Activated CD4-positive, CD25-positive, alpha-beta regulatory T cell treated with anti-CD3 and anti-CD28 coated beads, Interleukin-2, amount 50 U/mL, for 72 hours (primary cell): ENCODE data around the gene FAM187B.
"Not testable (repeated sequence)": the region's sequence is repeated elsewhere in the genome, so short reads cannot be mapped to it uniquely, and the experiment has no call there.

ENCODE experiments used
- DNase-seq: peaks from one replicate; pipeline ENCODE4 v3.0.0; 2021

Gene FAM187B

DNA sequence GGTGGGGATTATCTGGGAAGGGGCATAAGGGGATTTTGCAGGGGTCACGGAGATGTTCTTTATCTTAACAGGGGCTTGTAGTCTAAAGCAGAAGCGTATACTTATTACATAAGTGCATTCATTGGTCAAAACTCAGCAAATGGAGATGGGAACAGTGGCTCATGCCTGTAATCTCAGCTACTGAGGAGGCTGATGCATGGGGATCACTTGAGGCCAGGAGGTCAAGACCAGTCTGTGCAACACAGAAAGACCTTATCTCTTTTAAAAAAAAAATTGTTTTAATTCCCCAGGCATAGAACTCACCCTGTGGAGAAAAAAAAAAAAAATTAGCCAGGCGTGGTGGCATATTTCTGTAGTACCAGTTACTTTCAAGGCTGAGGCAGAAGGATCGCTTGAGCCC, 18.9 kb downstream of the FAM187B start:
- DNase-seq, result no peak

GRCh38 chr19:35208121-35208520, 20.4 kb downstream of the FAM187B start:
- DNase-seq, result no peak

- no peak for DNase-seq
Observed at GRCh38 chr19:35207391-35207871, 21.1 kb downstream of the FAM187B start.

GRCh38 chr19:35206855-35207254, 21.7 kb downstream of the FAM187B start:
- DNase-seq, result no peak

DNA sequence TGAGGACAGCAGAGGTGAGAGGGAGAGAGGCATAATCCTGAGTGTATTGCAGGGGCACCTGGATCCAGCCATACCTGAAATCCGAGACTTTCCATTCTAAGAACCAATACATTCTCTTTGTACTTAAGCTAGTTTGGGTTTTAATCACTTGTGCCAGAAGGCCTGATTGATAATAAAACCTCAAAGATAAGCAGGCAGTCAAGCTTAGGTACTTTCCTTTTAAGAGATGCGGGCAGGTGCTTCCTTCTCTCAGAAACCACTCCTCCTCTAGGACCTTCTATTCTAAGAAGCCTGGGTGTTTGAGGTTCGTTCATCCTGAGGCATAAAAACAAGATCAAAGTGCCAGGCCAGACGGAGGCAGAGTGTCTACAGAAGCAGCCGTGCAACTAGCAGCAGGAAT, 22.2 kb downstream of the FAM187B start:
- DNase-seq, result no peak

DNA sequence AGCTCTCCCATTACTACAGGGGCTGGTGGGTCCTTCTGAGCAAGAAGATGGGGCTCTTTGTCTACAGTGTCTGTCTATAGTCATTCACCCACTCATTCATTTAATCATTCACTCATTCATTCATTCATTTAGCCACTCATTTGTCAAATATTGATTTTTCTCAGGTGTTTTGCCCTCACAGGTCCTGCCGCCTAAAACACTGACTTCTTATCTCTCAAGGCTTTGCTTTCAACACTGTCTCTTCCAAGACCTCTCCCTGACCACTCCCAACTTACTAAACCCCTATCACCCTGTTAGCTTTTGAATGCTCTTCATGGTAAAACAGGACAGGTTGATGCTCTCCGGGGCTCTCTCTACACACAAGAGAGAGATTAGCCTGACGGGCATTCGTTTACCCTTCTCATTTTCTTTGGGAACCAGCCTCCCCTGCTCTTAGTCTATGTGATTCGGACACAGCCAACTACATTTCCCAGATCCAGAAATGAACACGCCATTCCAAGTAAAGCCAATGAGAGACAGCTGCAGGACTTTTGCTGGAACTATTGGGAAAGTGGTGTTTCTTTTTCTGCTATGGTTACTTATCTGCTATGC, 22.7 kb downstream of the FAM187B start:
- DNase-seq, result no peak

GRCh38 chr19:35204799-35205732, 23.5 kb downstream of the FAM187B start:
- DNase-seq, result no peak

GRCh38 chr19:35202722-35203688, 25.5 kb downstream of the FAM187B start:
- no peak for DNase-seq

DNA sequence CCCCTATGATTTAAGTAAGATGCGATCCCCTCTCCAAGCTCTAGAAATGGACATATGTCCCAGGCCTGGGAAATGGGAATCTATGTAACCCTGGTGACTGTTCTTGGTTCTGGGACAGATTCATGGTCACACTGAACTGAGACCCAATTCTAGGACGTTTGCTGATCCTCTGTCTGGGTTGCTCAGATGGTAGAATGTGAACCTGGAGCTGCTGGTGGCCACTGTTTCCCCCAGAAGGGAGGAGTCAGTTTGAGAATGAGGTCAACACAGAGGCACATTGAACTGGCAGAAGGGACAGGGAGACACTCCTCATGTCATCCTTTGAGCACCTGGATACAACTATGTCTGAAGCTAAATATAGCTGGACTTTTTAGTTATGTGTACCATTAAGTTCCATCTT, 29.1 kb downstream of the FAM187B start:
- no peak for DNase-seq

- not testable (repeated sequence) for DNase-seq
Observed at GRCh38 chr19:35196861-35197260, 31.7 kb downstream of the FAM187B start.

DNA sequence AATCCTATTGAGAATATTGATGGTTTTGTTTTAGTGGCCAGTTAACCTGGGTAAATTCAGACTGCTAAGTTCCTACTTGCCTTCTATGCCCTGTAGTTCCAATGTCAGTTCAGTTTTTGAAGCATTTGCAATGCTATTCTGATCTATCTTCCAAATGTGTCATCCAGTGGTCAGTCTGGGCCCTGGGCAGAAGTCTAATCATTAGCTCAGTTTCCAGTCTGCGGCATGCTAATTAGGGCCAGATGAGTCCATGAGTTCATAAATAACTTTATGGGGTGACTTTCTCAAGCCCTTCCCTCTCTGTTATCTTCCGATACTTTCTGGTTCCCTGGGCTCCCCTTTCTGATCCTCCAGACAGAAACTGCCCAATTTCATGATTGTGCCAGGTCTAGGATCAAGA, 32.7 kb downstream of the FAM187B start:
- no peak for DNase-seq

DNA sequence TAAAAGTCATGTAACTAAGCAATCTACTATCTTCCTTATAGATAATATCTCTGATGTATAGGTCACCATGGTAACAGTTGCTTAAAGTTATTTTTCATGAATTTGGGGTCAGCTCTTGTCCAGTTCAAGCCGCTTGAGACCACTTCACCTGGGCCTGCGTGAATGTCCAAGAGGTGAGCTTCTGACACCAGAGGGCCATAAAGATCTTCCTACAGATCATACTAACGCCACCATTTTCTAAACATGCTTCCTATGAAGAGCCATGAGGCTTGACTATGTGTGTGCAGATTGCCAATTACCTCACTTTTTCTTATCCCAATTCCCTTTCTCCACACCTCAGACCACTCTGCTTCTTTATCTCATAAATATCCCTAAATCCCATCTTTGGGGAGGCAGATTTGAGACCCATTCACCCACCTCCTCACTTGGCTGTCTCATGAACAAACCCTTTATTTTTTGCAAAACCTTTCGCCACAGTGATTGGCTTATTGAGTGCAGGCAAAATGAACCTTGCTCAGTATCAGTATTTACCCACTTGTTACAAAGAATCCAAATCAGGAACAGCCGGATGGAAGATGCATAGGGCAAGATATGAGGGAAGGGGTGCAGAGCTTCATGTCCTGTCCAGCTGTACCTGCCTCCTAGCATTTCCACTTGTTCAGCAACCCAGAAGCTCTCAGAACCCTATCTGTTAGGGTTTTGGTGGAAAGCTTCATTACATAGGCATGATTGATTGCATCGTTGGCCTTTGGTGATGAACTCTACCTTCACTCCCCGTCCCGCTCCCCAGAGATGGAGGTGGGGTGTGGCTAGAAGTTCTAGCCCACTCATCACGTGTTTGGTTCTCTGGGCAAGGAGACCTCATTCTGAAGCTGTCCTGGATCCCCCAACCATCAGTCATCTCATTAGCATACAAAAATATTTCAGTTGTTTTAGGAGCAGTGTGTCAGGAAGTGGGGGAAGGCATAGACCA, 34.2 kb downstream of the FAM187B start:
- no peak for DNase-seq

DNA sequence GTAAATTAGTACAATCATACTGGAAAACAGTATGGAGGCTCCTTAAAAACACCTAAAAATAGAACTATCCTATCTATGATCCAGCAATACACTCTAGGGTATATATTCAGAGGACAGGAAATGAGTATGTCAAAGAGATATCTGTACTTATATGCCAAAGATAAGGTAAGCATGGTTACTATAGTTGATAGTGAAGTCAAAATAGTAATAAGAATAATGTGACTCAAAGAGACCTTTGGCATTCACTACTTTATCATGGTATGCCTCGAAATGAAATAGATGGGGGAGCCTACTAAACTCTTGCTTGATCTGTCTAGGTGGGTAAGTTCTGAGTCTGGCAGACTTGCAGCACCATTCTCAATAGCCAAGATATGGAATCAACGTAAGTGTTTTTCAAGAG, 43.7 kb downstream of the FAM187B start:
- no peak for DNase-seq

DNA sequence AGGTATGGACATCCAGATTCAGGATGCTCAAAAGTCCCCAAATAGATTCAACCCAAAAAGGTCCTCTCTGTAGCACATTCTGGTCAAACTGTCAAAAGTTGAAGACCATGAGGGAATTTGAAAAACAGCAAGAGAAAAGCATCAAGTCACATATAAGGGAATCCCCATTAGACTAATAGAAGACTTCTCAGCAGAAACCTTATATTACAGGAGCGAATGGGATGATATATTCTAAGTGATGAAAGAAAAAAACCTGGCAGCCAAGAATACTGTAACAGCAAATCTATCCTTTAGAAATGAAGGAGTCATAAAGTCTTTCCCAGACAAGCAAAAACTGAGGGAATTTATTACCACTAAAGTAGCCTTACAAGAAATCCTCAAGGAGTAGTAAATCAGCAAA, 44.3 kb downstream of the FAM187B start:
- DNase-seq, result no peak

DNA sequence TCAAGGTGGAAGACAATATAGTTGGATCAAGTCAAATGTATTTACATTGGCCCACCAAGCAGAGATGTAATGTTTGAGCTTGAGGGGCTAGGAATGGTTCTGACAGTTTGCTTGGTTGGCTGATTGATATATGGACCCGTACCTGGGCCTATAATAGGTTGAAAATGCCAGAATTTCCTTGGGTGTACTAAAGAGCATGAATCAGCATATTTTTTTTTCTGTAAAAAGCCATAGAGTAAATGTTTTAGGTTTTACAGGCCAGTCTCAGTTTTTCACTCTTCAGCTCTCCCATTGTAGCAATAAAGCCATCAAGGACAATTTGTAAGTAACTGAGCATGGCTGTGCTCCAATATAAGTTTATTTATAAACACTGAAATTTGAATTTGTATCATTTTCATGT, 47.2 kb downstream of the FAM187B start:
- no peak for DNase-seq

- no peak for DNase-seq
Observed at GRCh38 chr19:35179830-35180229, 48.7 kb downstream of the FAM187B start.

DNA sequence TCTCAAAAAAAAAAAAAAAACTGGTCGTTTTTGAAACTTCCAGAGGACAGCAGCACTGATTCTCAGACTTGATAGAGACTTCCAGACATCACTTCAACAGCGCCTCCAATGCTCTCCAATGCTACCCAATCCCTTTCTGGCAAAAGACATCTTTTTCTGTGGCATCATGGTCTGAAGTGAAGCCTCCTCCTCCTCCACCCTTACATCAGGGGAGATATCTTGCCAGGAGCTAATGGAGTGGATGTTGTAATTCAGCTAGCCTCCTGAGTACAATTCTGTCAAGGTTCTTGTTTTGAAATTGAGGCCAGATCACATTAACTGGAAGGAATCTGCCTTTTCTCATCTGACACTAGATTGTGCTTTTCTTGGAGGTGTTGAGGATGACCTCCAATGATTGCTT, 49.8 kb downstream of the FAM187B start:
- no peak for DNase-seq

DNA sequence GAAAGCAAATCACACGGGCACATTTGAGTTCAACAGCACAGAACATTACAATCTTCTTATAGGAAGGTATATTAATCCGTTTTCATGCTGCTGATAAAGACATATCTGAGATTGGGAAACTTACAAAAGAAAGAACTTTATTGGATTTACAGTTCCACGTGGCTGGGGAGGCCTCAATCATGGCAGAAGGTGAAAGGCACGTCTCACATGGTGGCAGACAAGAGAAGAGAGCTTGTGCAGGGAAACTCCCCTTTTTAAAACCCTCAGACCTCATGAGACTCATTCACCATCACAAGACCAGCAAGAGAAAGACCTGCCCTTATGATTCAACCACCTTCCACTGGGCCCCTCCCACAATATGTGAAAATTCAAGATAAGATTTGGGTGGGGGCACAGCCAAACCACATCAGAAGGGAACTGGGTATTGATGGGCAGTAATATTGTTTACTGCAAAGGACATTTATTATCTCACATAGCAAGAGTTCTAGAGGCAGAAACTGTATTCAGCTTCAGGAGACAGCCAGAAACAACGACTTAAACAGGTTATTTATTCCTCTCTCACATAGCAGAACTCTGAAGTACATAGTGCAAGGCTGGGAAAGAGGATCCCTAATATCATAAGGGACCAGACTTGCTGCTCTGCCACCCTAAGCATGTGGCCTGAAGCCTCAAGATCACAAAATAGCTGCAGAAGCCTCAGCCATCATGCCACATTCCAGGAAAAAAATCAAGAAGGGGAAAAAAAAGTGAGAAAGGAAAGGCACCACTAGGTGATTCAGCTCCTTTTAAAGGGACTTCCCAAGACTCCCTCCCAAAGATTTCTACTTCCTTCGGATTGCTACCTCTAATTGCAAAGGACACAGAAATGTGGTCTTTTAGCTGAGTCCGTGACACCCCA, 50.9 kb downstream of the FAM187B start:
- DNase-seq, result no peak

DNA sequence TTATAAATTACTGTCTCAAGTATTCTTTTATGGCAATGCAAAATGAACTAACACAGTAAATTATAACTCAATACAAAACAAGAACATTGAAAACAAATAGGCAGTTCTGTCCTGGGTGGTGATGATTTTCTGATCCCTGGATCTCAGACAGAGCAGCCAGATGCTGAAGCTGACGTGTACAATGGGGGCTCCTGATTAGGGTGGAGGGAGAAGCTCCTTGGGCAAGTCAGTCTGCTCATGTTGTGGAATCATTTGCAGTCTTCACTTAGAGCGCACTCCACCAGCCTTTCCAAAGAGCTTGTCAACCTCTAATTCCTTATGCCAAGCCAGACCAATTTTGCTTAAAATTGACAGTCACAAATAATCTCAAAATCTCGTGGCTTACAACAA, 52.4 kb downstream of the FAM187B start:
- DNase-seq, result no peak
